ENCODE results near the gene TNS3.

DNA sequence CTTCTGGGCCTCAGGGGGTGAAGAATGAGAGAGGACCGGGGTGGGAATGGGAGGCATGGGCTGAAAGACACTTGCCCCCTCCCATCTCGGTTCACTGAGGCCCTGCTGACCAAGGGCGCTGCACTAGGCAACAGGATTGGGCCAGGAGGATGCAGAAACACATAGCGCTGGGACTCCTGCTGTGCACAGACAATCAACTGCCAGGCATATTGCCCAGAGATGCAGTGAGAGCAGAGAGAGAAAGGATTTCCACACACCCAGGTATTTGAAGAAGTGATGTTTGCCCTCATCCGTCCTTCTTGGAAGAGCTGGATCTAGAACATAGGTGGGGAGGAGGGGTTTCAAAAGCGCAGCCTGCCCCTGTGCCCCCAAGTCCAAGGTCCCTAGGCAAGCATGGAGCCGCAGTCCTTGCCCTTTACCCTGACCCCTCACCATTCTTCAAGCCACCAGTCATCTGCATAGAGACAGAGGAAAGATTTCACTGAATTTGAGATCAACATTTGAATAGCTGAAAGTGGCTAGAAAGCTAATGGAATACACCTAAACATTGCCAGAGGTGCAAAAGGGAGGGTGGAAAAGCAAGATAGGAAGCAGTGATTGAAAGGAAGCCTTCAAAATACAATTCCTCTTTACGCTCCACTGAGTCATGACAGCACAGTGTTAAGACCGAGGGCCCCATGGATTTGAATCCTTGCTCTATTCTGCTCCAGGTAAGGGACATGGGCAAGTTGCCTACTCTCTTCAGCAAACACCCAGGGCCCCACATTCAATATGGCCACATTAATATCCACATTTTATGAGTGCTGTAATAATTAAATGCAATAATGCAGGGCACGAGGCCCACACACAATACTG, 44.2 kb upstream of the TNS3 start:
- TF ChIP-seq, protein P1, sequence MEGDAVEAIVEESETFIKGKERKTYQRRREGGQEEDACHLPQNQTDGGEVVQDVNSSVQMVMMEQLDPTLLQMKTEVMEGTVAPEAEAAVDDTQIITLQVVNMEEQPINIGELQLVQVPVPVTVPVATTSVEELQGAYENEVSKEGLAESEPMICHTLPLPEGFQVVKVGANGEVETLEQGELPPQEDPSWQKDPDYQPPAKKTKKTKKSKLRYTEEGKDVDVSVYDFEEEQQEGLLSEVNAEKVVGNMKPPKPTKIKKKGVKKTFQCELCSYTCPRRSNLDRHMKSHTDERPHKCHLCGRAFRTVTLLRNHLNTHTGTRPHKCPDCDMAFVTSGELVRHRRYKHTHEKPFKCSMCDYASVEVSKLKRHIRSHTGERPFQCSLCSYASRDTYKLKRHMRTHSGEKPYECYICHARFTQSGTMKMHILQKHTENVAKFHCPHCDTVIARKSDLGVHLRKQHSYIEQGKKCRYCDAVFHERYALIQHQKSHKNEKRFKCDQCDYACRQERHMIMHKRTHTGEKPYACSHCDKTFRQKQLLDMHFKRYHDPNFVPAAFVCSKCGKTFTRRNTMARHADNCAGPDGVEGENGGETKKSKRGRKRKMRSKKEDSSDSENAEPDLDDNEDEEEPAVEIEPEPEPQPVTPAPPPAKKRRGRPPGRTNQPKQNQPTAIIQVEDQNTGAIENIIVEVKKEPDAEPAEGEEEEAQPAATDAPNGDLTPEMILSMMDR (IDR thresholded peaks at IDR 0.05): no peak
- no peak for TF ChIP-seq POLR2A (IDR thresholded peaks at IDR 0.05)
